Fibroblast of pulmonary artery (primary cell): ENCODE results near the gene PKP4.

ENCODE experiments used
- DNase-seq: peaks from one replicate; pipeline ENCODE4 v3.0.0-alpha.2; 2010; ENCODE audit warnings: low read depth
- H3K4me3 ChIP-seq: replicated peaks from 2 replicates; pipeline ENCODE4 v1.5.1; 2011; ENCODE audit warnings: low read depth, mild to moderate bottlenecking, control low read depth, low read length, moderate library complexity
- TF ChIP-seq, protein P1 (sequence below): IDR thresholded peaks from 2 replicates; pipeline ENCODE4 v1.5.1; 2011; ENCODE audit warnings: mild to moderate bottlenecking, control low read depth, low read length, inconsistent platforms; ENCODE audit errors: missing control alignments

PKP4 gene

GRCh38 chr2:158499383-158499782, 42.6 kb downstream of the PKP4 start:
- DNase-seq = no peak
- TF ChIP-seq, protein P1, sequence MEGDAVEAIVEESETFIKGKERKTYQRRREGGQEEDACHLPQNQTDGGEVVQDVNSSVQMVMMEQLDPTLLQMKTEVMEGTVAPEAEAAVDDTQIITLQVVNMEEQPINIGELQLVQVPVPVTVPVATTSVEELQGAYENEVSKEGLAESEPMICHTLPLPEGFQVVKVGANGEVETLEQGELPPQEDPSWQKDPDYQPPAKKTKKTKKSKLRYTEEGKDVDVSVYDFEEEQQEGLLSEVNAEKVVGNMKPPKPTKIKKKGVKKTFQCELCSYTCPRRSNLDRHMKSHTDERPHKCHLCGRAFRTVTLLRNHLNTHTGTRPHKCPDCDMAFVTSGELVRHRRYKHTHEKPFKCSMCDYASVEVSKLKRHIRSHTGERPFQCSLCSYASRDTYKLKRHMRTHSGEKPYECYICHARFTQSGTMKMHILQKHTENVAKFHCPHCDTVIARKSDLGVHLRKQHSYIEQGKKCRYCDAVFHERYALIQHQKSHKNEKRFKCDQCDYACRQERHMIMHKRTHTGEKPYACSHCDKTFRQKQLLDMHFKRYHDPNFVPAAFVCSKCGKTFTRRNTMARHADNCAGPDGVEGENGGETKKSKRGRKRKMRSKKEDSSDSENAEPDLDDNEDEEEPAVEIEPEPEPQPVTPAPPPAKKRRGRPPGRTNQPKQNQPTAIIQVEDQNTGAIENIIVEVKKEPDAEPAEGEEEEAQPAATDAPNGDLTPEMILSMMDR = no peak
- H3K4me3 ChIP-seq = no peak overlapping the region

DNA sequence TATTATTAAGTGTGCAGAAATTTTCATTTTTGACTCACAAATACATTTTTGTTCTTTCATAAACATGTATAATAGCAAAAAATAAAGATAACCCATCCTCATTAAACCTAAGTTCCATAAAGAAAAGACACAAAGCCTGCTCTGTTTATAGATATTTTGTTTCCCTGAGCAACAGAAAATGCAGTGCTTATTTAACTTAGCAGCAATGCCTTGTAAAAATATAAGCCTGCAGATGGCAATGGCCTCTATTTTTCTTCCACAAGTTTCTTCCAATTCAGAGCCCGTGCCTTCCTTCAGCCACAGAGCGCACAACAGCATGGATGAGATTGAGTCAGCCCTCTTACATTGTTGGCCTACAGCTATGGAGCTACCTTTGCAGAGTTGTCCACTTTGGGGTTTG, 43.6 kb downstream of the PKP4 start:
- DNase-seq = no peak
- TF ChIP-seq, protein P1 = no peak
- H3K4me3 ChIP-seq = no peak overlapping the region

DNA sequence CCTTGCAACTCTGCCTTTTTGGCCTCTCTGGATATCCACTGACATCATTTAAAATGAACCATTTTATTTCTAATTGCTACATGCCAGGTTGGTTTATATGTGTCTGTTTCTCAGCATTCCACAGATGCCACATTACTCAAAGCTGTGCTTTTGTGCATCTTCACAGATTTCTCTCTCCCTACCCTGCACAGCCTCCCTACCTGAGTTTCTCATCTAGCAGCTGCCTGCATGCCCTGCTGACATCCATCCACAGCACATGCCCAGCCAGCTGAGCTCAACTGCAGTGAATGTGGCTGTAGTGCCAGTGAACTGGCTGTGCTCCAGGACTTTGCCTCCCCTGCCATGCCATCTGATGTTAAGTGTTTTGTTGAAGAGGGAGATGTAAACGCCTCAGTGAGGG, 44.5 kb downstream of the PKP4 start:
- H3K4me3 ChIP-seq = no peak overlapping the region
- DNase-seq = no peak
- TF ChIP-seq, protein P1 = no peak

DNA sequence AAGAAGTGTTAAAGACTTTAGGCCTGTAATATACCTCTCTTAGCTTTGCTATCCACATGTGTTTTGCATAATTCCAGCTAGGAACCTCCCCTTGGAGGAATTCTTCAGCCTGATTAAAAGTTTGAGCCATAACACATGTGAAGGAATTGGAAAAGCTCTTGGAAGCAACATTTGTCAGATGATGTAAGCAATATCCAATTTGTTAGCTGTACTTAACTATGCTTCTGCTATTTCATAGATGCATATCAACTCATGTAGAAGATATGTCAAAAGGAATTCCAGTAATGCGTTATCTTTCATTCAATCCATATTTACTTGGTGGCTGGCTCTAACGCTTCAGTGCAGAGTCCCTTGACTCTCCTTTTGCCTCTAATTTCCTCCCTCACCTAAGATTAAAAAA, 46.2 kb downstream of the PKP4 start:
- TF ChIP-seq, protein P1 = no peak
- H3K4me3 ChIP-seq = no peak overlapping the region
- peak; percentile 56 for DNase-seq

GRCh38 chr2:158504088-158504487, 47.3 kb downstream of the PKP4 start:
- TF ChIP-seq, protein P1 = no peak
- no peak for DNase-seq
- no peak overlapping the region for H3K4me3 ChIP-seq

DNA sequence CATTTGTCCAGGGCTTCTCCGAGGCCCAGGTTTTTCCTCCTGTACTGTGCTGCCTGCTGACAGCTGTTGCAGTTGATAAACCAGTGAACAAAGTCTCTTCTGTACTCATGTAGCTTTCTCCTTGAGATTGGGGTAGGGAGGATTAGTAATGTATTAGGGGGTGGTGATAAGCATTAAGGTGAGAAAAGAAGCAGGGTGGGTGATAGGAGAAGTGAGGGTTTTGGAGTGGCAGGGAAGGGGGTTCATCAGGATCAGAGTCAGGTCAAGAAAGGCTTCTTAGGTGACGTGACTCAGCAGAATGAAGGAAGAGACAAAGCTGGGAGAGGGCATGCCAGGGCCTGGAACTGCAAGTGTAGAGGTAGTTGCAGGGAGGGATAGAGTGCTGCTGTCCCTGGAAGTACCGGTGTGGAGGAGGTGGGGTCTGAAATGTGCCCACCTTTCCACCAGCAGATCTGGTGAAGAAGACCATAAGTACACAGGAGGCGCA, 48.7 kb downstream of the PKP4 start:
- TF ChIP-seq, protein P1 = no peak
- DNase-seq = no peak
- no peak overlapping the region for H3K4me3 ChIP-seq

DNA sequence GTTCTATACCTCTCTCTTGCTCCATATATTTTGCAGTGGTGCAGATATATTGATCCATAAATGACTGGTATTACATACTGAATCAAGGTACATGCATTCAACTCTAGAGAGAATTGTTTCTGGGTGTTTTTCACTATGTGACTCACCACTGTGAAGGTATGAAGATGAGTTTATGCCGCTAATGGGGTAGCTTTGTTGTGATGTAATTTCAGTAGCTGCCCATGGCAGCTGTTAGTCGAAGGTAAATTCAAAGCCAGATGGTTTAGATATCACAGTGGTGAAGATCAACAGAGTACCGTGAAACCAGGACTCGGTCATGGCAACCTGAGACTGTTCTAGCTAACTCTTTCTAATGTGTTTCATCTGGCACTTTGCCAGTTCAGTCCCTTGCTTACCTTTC, 50.4 kb downstream of the PKP4 start:
- DNase-seq = no peak
- H3K4me3 ChIP-seq = no peak overlapping the region
- TF ChIP-seq, protein P1 = no peak
